ENCODE measurements around the gene GCDH.
"Not testable (repeated sequence)": the region's sequence is repeated elsewhere in the genome, so short reads cannot be mapped to it uniquely, and the experiment has no call there.

The GCDH gene

GRCh38 chr19:12890787-12891552, at the start of gene GCDH:
TSS of gene GCDH (plus strand) at chr19:12891160. CDS start at chr19:12891305, 145 bp downstream.
- DNase-seq (ENCODE audit: low read depth): peak; percentile 96

- DNase-seq (ENCODE audit: low read depth): no peak
Observed at GRCh38 chr19:12842511-12842910, 48.4 kb upstream of the GCDH start.

- DNase-seq (ENCODE audit: low read depth): no peak
Observed at GRCh38 chr19:12843328-12843727, 47.6 kb upstream of the GCDH start.

- no peak for DNase-seq (ENCODE audit: low read depth)
Observed at GRCh38 chr19:12843999-12844732, 46.8 kb upstream of the GCDH start.

GRCh38 chr19:12846613-12847012, 44.3 kb upstream of the GCDH start:
- not testable (repeated sequence) for DNase-seq (ENCODE audit: low read depth)

- DNase-seq (ENCODE audit: low read depth): peak; percentile 65
Observed at GRCh38 chr19:12847159-12848139, 43.5 kb upstream of the GCDH start.

GRCh38 chr19:12856653-12857052, 34.3 kb upstream of the GCDH start:
- DNase-seq (ENCODE audit: low read depth): no peak

- no peak for DNase-seq (ENCODE audit: low read depth)
Observed at GRCh38 chr19:12858041-12858928, 32.7 kb upstream of the GCDH start.

- no peak for DNase-seq (ENCODE audit: low read depth)
Observed at GRCh38 chr19:12859546-12859945, 31.4 kb upstream of the GCDH start.

- DNase-seq (ENCODE audit: low read depth): no peak
Observed at GRCh38 chr19:12864143-12864542, 26.8 kb upstream of the GCDH start.

- DNase-seq (ENCODE audit: low read depth): no peak
Observed at GRCh38 chr19:12864721-12865715, 25.9 kb upstream of the GCDH start.

- DNase-seq (ENCODE audit: low read depth): no peak
Observed at GRCh38 chr19:12865746-12866415, 25.1 kb upstream of the GCDH start.

- no peak for DNase-seq (ENCODE audit: low read depth)
Observed at GRCh38 chr19:12866416-12867119, 24.4 kb upstream of the GCDH start.

- DNase-seq (ENCODE audit: low read depth): no peak
Observed at GRCh38 chr19:12867120-12868099, 23.6 kb upstream of the GCDH start.

GRCh38 chr19:12868540-12869112, 22.3 kb upstream of the GCDH start:
- DNase-seq (ENCODE audit: low read depth): no peak

- no peak for DNase-seq (ENCODE audit: low read depth)
Observed at GRCh38 chr19:12871681-12872080, 19.3 kb upstream of the GCDH start.

GRCh38 chr19:12872255-12872654, 18.7 kb upstream of the GCDH start:
- DNase-seq (ENCODE audit: low read depth): no peak
